Measurements from ENCODE around the gene STARD9.
"Not testable (repeated sequence)": the region's sequence is repeated elsewhere in the genome, so short reads cannot be mapped to it uniquely, and the experiment has no call there.

Gene STARD9

GRCh38 chr15:42627485-42627884, 52.1 kb downstream of the STARD9 start:
- no peak for DNase-seq

GRCh38 chr15:42628761-42629160, 53.4 kb downstream of the STARD9 start:
- DNase-seq = no peak

- no peak for DNase-seq
Measured at GRCh38 chr15:42632105-42632675, 56.8 kb downstream of the STARD9 start.

- DNase-seq = no peak
Measured at GRCh38 chr15:42640109-42640508, 64.7 kb downstream of the STARD9 start.

GRCh38 chr15:42650208-42651066, 75.0 kb downstream of the STARD9 start:
- peak; percentile 3 for DNase-seq

GRCh38 chr15:42665827-42666226, 90.4 kb downstream of the STARD9 start:
- no peak for DNase-seq

GRCh38 chr15:42667855-42668254, 92.4 kb downstream of the STARD9 start:
- no peak for DNase-seq

GRCh38 chr15:42670451-42670850, 95.0 kb downstream of the STARD9 start:
- no peak for DNase-seq

GRCh38 chr15:42672444-42672843, 97.0 kb downstream of the STARD9 start:
- no peak for DNase-seq

GRCh38 chr15:42674472-42674871, 99.1 kb downstream of the STARD9 start:
- no peak for DNase-seq

- DNase-seq = no peak
Measured at GRCh38 chr15:42675021-42675420, 99.6 kb downstream of the STARD9 start.

GRCh38 chr15:42679285-42680141, 104.1 kb downstream of the STARD9 start:
- no peak for DNase-seq

GRCh38 chr15:42680142-42680482, 104.7 kb downstream of the STARD9 start:
- DNase-seq = not testable (repeated sequence)

- no peak for DNase-seq
Measured at GRCh38 chr15:42681119-42681518, 105.7 kb downstream of the STARD9 start.

GRCh38 chr15:42686281-42686680, 110.9 kb downstream of the STARD9 start:
- DNase-seq = no peak

GRCh38 chr15:42687740-42688139, 112.3 kb downstream of the STARD9 start:
- no peak for DNase-seq

GRCh38 chr15:42688301-42688700, 112.9 kb downstream of the STARD9 start:
- DNase-seq = no peak

GRCh38 chr15:42691308-42691707, 115.9 kb downstream of the STARD9 start:
- no peak for DNase-seq

GRCh38 chr15:42691770-42692169, 116.4 kb downstream of the STARD9 start:
- DNase-seq = no peak

GRCh38 chr15:42692536-42692935, 117.1 kb downstream of the STARD9 start:
- DNase-seq = no peak

- DNase-seq = no peak
Measured at GRCh38 chr15:42692997-42693396, 117.6 kb downstream of the STARD9 start.

- DNase-seq = no peak
Measured at GRCh38 chr15:42693496-42693895, 118.1 kb downstream of the STARD9 start.

- no peak for DNase-seq
Measured at GRCh38 chr15:42693942-42694341, 118.5 kb downstream of the STARD9 start.

- DNase-seq = no peak
Measured at GRCh38 chr15:42694398-42694797, 119.0 kb downstream of the STARD9 start.

All from T-helper 9 cell (primary cell).